Mesenchymal stem cell (in vitro differentiated cells and primary cell): ENCODE data around the gene LPCAT3.

ENCODE experiments used
- DNase-seq: peaks from one replicate; pipeline ENCODE4 v3.0.0-alpha.2; 2013
- H2AFZ ChIP-seq: one replicate; pipeline ENCODE4 v1.6.1; 2013; ENCODE audit warnings: low read depth, mild to moderate bottlenecking, control low read depth, inconsistent platforms, low read length, moderate library complexity
- H2AK5ac ChIP-seq: 2 replicates; pipeline ENCODE4 v1.6.1; 2013; ENCODE audit warnings: low read length, moderate library complexity, mild to moderate bottlenecking, inconsistent platforms; ENCODE audit not compliant: severe bottlenecking
- H2BK120ac ChIP-seq: one replicate; pipeline ENCODE4 v1.6.1; 2013; ENCODE audit warnings: low read depth, mild to moderate bottlenecking, inconsistent platforms, low read length, moderate library complexity
- H2BK12ac ChIP-seq, 2 experiments: one replicate each; pipeline ENCODE4 v1.6.1; 2013; ENCODE audit warnings: inconsistent platforms in 2 of 2, low read length in 2 of 2, mild to moderate bottlenecking in 2 of 2, moderate library complexity in 2 of 2, control low read depth in 1 of 2
- H2BK15ac ChIP-seq: one replicate; pipeline ENCODE4 v1.6.1; 2013; ENCODE audit warnings: mild to moderate bottlenecking, low read depth, inconsistent platforms; ENCODE audit not compliant: poor library complexity, severe bottlenecking
- H2BK5ac ChIP-seq: 2 replicates; pipeline ENCODE4 v1.6.1; 2013; ENCODE audit warnings: low read depth, mild to moderate bottlenecking, low read length, control low read depth, inconsistent platforms; ENCODE audit not compliant: poor library complexity, severe bottlenecking
- H3K14ac ChIP-seq, 2 experiments: one replicate each; pipeline ENCODE4 v1.6.1; 2013; ENCODE audit warnings: inconsistent platforms in 2 of 2, low read length in 2 of 2, control low read depth in 1 of 2, mild to moderate bottlenecking in 1 of 2, moderate library complexity in 1 of 2
- H3K18ac ChIP-seq, 2 experiments: one replicate each; pipeline ENCODE4 v1.6.1; 2013; ENCODE audit warnings: inconsistent platforms in 2 of 2, low read length in 2 of 2, control low read depth in 1 of 2, low read depth in 1 of 2, mild to moderate bottlenecking in 1 of 2
- H3K23ac ChIP-seq, 2 experiments: one replicate each; pipeline ENCODE4 v1.6.1; 2013; ENCODE audit warnings: inconsistent platforms in 2 of 2, low read length in 2 of 2, mild to moderate bottlenecking in 2 of 2, moderate library complexity in 2 of 2, control low read depth in 1 of 2
- H3K27ac ChIP-seq: 2 replicates; pipeline ENCODE4 v1.5.1; 2013; ENCODE audit warnings: mild to moderate bottlenecking, moderate library complexity, low read length, control low read depth, inconsistent platforms; ENCODE audit not compliant: poor library complexity, severe bottlenecking
- H3K27me3 ChIP-seq, 2 experiments: 2 replicates each; pipeline versions ENCODE4 v1.6.1 to v1.7.0; 2013; ENCODE audit warnings: low read length in 2 of 2, mild to moderate bottlenecking in 2 of 2, moderate library complexity in 2 of 2, control low read depth in 1 of 2, inconsistent platforms in 1 of 2; ENCODE audit not compliant: control insufficient read depth in 1 of 2, insufficient read depth in 1 of 2
- H3K36me3 ChIP-seq, 2 experiments: 2 replicates each; pipeline versions ENCODE4 v1.6.1 to v1.7.0; 2013; ENCODE audit warnings: low read length in 2 of 2, control low read depth in 1 of 2, inconsistent platforms in 1 of 2, low read depth in 1 of 2, mild to moderate bottlenecking in 1 of 2; ENCODE audit not compliant: insufficient read depth in 2 of 2, control insufficient read depth in 1 of 2
- H3K4ac ChIP-seq, 2 experiments: one replicate each; pipeline ENCODE4 v1.6.1; 2013; ENCODE audit warnings: inconsistent platforms in 2 of 2, low read length in 2 of 2, mild to moderate bottlenecking in 2 of 2, moderate library complexity in 2 of 2, control low read depth in 1 of 2, low read depth in 1 of 2
- H3K4me1 ChIP-seq: 2 replicates; pipeline ENCODE4 v1.6.1; 2013; ENCODE audit warnings: low read depth, low read length, control low read depth; ENCODE audit not compliant: control insufficient read depth, insufficient read depth
- H3K4me2 ChIP-seq: 2 replicates; pipeline ENCODE4 v1.6.1; 2013; ENCODE audit warnings: low read length, mild to moderate bottlenecking, inconsistent platforms; ENCODE audit not compliant: poor library complexity, severe bottlenecking
- H3K4me3 ChIP-seq, 2 experiments: 2 replicates each; pipeline versions ENCODE4 v1.5.1 to v1.7.0; 2013; ENCODE audit warnings: low read length in 2 of 2, mild to moderate bottlenecking in 2 of 2, control low read depth in 1 of 2, low read depth in 1 of 2; ENCODE audit not compliant: insufficient read depth in 1 of 2
- H3K79me1 ChIP-seq: replicated peaks from 2 replicates; pipeline ENCODE4 v1.6.1; 2013; ENCODE audit warnings: mild to moderate bottlenecking, control low read depth, low read length, inconsistent platforms; ENCODE audit not compliant: poor library complexity, severe bottlenecking
- H3K9ac ChIP-seq: 2 replicates; pipeline ENCODE4 v1.7.0; 2013; ENCODE audit warnings: mild to moderate bottlenecking, low read length, moderate library complexity
- H3K9me3 ChIP-seq: 2 replicates; pipeline ENCODE4 v1.7.0; 2013; ENCODE audit warnings: mild to moderate bottlenecking, low read length; ENCODE audit not compliant: control insufficient read depth
- H4K8ac ChIP-seq: one replicate; pipeline ENCODE4 v1.6.1; 2013; ENCODE audit warnings: inconsistent platforms, mild to moderate bottlenecking, low read length, moderate library complexity
- H4K91ac ChIP-seq: one replicate; pipeline ENCODE4 v1.6.1; 2013; ENCODE audit warnings: mild to moderate bottlenecking, low read length, inconsistent platforms
- WGBS: methylation state at CpG from one replicate; pipeline ENCODE4 v1.1.7; 2013; ENCODE audit warnings: mixed read lengths; 5-methylcytosine and 5-hydroxymethylcytosine counted together

Gene LPCAT3

DNA sequence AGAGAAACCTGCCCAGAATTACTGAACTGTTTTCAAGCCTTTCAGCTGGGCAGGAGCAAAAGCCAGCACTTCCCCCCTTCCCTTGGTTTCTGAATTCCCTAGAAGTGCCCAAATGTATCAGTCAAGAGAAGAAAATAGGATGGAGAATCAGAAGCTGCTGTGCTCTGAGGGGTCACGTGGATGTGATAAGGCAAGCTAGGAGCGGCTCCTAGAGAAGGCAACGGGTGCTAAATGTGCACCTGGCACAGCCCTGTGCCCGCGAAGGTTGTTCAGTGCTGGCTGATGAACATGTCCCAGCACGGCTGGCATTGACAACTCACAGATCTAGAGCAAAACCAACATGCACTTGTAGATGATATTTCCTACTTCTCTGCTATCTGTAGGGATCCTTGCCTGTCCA, 39.3 kb downstream of the LPCAT3 start:
- Histone ChIP-seq H2AFZ (no peak overlapping the region), H2BK15ac (no peak overlapping the region), H3K18ac (no peak overlapping the region), H2AK5ac (no peak overlapping the region), H2BK12ac (no peak overlapping the region), H3K14ac (no peak overlapping the region), H3K4me2 (no peak overlapping the region), H3K79me1 (peaks cover 22% of the 10 kb centered on the region), H4K8ac (no peak overlapping the region), H3K4ac (no peak overlapping the region), H3K23ac (no peak overlapping the region), H3K9me3 (no peaks in the 10 kb centered on the region), H3K4me1 (no peaks in the 10 kb centered on the region), H3K27ac (no peak overlapping the region), H4K91ac (no peak overlapping the region), H3K4me3 (no peak overlapping the region), H3K9ac (no peak overlapping the region), H2BK5ac (no peak overlapping the region), H3K36me3 (peaks cover 66 to 100% of the 10 kb centered on the region in 2 experiments), H2BK120ac (no peak overlapping the region), H3K27me3 (no peaks in the 10 kb centered on the region)
- no peak for DNase-seq
- WGBS = 96% methylated on average over 6 of the region's 6 CpGs

DNA sequence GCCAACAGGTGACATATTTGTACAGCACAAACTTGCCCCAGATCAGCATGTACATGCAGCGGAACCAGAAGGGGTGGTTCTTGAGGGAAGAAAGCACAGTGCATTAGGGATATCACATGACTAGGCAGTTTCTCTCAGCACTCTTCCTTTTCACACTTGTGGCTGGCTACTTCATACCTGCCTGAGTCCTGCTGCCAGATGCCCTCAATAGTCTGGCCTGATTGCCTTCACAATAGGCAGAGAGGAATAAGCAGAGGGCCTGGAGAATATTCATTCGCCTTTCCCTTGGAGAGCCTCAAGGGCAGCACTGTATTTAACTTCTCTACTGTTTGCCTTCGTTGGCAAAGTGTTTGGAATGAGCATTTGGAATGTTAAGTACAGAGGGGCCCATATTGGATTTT, 39.7 kb downstream of the LPCAT3 start:
- Histone ChIP-seq H4K91ac (no peak overlapping the region), H3K4me3 (no peak overlapping the region), H4K8ac (no peak overlapping the region), H2AFZ (no peak overlapping the region), H3K14ac (no peak overlapping the region), H2BK120ac (no peak overlapping the region), H3K36me3 (peaks cover 70 to 100% of the 10 kb centered on the region in 2 experiments), H3K9ac (no peak overlapping the region), H2BK12ac (no peak overlapping the region), H3K4me2 (no peak overlapping the region), H3K79me1 (peaks cover 26% of the 10 kb centered on the region), H3K4me1 (no peaks in the 10 kb centered on the region), H3K27me3 (no peaks in the 10 kb centered on the region), H3K4ac (no peak overlapping the region), H2AK5ac (no peak overlapping the region), H3K27ac (no peak overlapping the region), H3K18ac (no peak overlapping the region), H3K9me3 (no peaks in the 10 kb centered on the region), H2BK15ac (no peak overlapping the region), H3K23ac (no peak overlapping the region), H2BK5ac (no peak overlapping the region)
- WGBS = 92% methylated on average over 3 of the region's 3 CpGs
- no peak for DNase-seq

GRCh38 chr12:6978188-6978587, 40.1 kb downstream of the LPCAT3 start:
- 94% methylated on average over 6 of the region's 6 CpGs for WGBS
- Histone ChIP-seq H2BK12ac (no peak overlapping the region), H3K4ac (no peak overlapping the region)

GRCh38 chr12:6977653-6978052, 40.6 kb downstream of the LPCAT3 start:
- peaks cover 71 to 90% of the 10 kb centered on the region in 2 experiments for H3K36me3 ChIP-seq
- no peak overlapping the region for H3K18ac ChIP-seq
- no peak overlapping the region for H3K23ac ChIP-seq
- H3K4me2 ChIP-seq = no peak overlapping the region
- 93% methylated on average over 10 of the region's 10 CpGs for WGBS
- no peak overlapping the region for H3K9ac ChIP-seq
- no peak overlapping the region for H2BK15ac ChIP-seq
- DNase-seq = no peak
- H3K9me3 ChIP-seq = no peaks in the 10 kb centered on the region
- no peak overlapping the region for H2AK5ac ChIP-seq
- H2AFZ ChIP-seq = no peak overlapping the region
- H3K14ac ChIP-seq = no peak overlapping the region
- no peak overlapping the region for H2BK120ac ChIP-seq
- no peak overlapping the region for H4K8ac ChIP-seq
- no peak overlapping the region for H3K27ac ChIP-seq
- no peak overlapping the region for H3K4me3 ChIP-seq
- no peak overlapping the region for H4K91ac ChIP-seq
- H2BK5ac ChIP-seq = no peak overlapping the region
- peaks cover 25% of the 10 kb centered on the region for H3K79me1 ChIP-seq
- H3K27me3 ChIP-seq = no peaks in the 10 kb centered on the region
- H3K4me1 ChIP-seq = no peaks in the 10 kb centered on the region
- no peak overlapping the region for H3K4ac ChIP-seq
- no peak overlapping the region for H2BK12ac ChIP-seq

More at GRCh38 chr12:6978188-6978587, 40.1 kb downstream of the LPCAT3 start:
- no peak for DNase-seq
- H2AFZ ChIP-seq = no peak overlapping the region
- no peak overlapping the region for H2BK15ac ChIP-seq
- no peak overlapping the region for H2BK5ac ChIP-seq
- H3K4me3 ChIP-seq = no peak overlapping the region
- H4K8ac ChIP-seq = no peak overlapping the region
- H3K27ac ChIP-seq = no peak overlapping the region
- H3K9ac ChIP-seq = no peak overlapping the region
- peaks cover 71 to 96% of the 10 kb centered on the region in 2 experiments for H3K36me3 ChIP-seq
- H4K91ac ChIP-seq = no peak overlapping the region
- no peak overlapping the region for H3K23ac ChIP-seq
- H3K14ac ChIP-seq = no peak overlapping the region
- no peak overlapping the region for H3K18ac ChIP-seq
- no peaks in the 10 kb centered on the region for H3K4me1 ChIP-seq
- H3K9me3 ChIP-seq = no peaks in the 10 kb centered on the region
- no peak overlapping the region for H3K4me2 ChIP-seq
- peaks cover 24% of the 10 kb centered on the region for H3K79me1 ChIP-seq
- H2BK120ac ChIP-seq = no peak overlapping the region
- H3K27me3 ChIP-seq = no peaks in the 10 kb centered on the region
- H2AK5ac ChIP-seq = no peak overlapping the region
